LNCAP (cell line): ENCODE measurements around the gene HNRNPL.

Experiments
- CTCF ChIP-seq: fragments of 450-650 bp; IDR thresholded peaks from 2 replicates; pipeline ENCODE4 v1.5.1; 2017; ENCODE audit warnings: mild to moderate bottlenecking

Gene HNRNPL

GRCh38 chr19:38850976-38851621, 1.3 kb upstream of the HNRNPL start:
- TF ChIP-seq CTCF = no peak

GRCh38 chr19:38850436-38850975, 720 bp upstream of the HNRNPL start:
- no peak for TF ChIP-seq CTCF

- no peak for TF ChIP-seq CTCF
Measured at GRCh38 chr19:38849147-38849859, 483 bp downstream of the HNRNPL start.

GRCh38 chr19:38848299-38849146, 1.3 kb downstream of the HNRNPL start:
- no peak for TF ChIP-seq CTCF

- no peak for TF ChIP-seq CTCF
Measured at GRCh38 chr19:38846097-38846496, 3.7 kb downstream of the HNRNPL start.

- no peak for TF ChIP-seq CTCF
Measured at GRCh38 chr19:38845374-38846024, 4.3 kb downstream of the HNRNPL start.

GRCh38 chr19:38844093-38844686, 5.6 kb downstream of the HNRNPL start:
- no peak for TF ChIP-seq CTCF
